Mesenchymal stem cell (in vitro differentiated cells and primary cell): Measurements from ENCODE around the gene NPAS3.

ENCODE experiments used
- DNase-seq: peaks from one replicate; pipeline ENCODE4 v3.0.0-alpha.2; 2013
- H2AFZ ChIP-seq: one replicate; pipeline ENCODE4 v1.6.1; 2013; ENCODE audit warnings: low read depth, mild to moderate bottlenecking, control low read depth, inconsistent platforms, low read length, moderate library complexity
- H2AK5ac ChIP-seq: 2 replicates; pipeline ENCODE4 v1.6.1; 2013; ENCODE audit warnings: low read length, moderate library complexity, mild to moderate bottlenecking, inconsistent platforms; ENCODE audit not compliant: severe bottlenecking
- H2BK120ac ChIP-seq: one replicate; pipeline ENCODE4 v1.6.1; 2013; ENCODE audit warnings: low read depth, mild to moderate bottlenecking, inconsistent platforms, low read length, moderate library complexity
- H2BK12ac ChIP-seq, 2 experiments: one replicate each; pipeline ENCODE4 v1.6.1; 2013; ENCODE audit warnings: inconsistent platforms in 2 of 2, low read length in 2 of 2, mild to moderate bottlenecking in 2 of 2, moderate library complexity in 2 of 2, control low read depth in 1 of 2
- H2BK15ac ChIP-seq: one replicate; pipeline ENCODE4 v1.6.1; 2013; ENCODE audit warnings: mild to moderate bottlenecking, low read depth, inconsistent platforms; ENCODE audit not compliant: poor library complexity, severe bottlenecking
- H2BK5ac ChIP-seq: 2 replicates; pipeline ENCODE4 v1.6.1; 2013; ENCODE audit warnings: low read depth, mild to moderate bottlenecking, low read length, control low read depth, inconsistent platforms; ENCODE audit not compliant: poor library complexity, severe bottlenecking
- H3K14ac ChIP-seq, 2 experiments: one replicate each; pipeline ENCODE4 v1.6.1; 2013; ENCODE audit warnings: inconsistent platforms in 2 of 2, low read length in 2 of 2, control low read depth in 1 of 2, mild to moderate bottlenecking in 1 of 2, moderate library complexity in 1 of 2
- H3K18ac ChIP-seq, 2 experiments: one replicate each; pipeline ENCODE4 v1.6.1; 2013; ENCODE audit warnings: inconsistent platforms in 2 of 2, low read length in 2 of 2, control low read depth in 1 of 2, low read depth in 1 of 2, mild to moderate bottlenecking in 1 of 2
- H3K23ac ChIP-seq, 2 experiments: one replicate each; pipeline ENCODE4 v1.6.1; 2013; ENCODE audit warnings: inconsistent platforms in 2 of 2, low read length in 2 of 2, mild to moderate bottlenecking in 2 of 2, moderate library complexity in 2 of 2, control low read depth in 1 of 2
- H3K27ac ChIP-seq: 2 replicates; pipeline ENCODE4 v1.5.1; 2013; ENCODE audit warnings: mild to moderate bottlenecking, moderate library complexity, low read length, control low read depth, inconsistent platforms; ENCODE audit not compliant: poor library complexity, severe bottlenecking
- H3K27me3 ChIP-seq, 2 experiments: 2 replicates each; pipeline versions ENCODE4 v1.6.1 to v1.7.0; 2013; ENCODE audit warnings: low read length in 2 of 2, mild to moderate bottlenecking in 2 of 2, moderate library complexity in 2 of 2, control low read depth in 1 of 2, inconsistent platforms in 1 of 2; ENCODE audit not compliant: control insufficient read depth in 1 of 2, insufficient read depth in 1 of 2
- H3K36me3 ChIP-seq, 2 experiments: 2 replicates each; pipeline versions ENCODE4 v1.6.1 to v1.7.0; 2013; ENCODE audit warnings: low read length in 2 of 2, control low read depth in 1 of 2, inconsistent platforms in 1 of 2, low read depth in 1 of 2, mild to moderate bottlenecking in 1 of 2; ENCODE audit not compliant: insufficient read depth in 2 of 2, control insufficient read depth in 1 of 2
- H3K4ac ChIP-seq, 2 experiments: one replicate each; pipeline ENCODE4 v1.6.1; 2013; ENCODE audit warnings: inconsistent platforms in 2 of 2, low read length in 2 of 2, mild to moderate bottlenecking in 2 of 2, moderate library complexity in 2 of 2, control low read depth in 1 of 2, low read depth in 1 of 2
- H3K4me1 ChIP-seq: 2 replicates; pipeline ENCODE4 v1.6.1; 2013; ENCODE audit warnings: low read depth, low read length, control low read depth; ENCODE audit not compliant: control insufficient read depth, insufficient read depth
- H3K4me2 ChIP-seq: 2 replicates; pipeline ENCODE4 v1.6.1; 2013; ENCODE audit warnings: low read length, mild to moderate bottlenecking, inconsistent platforms; ENCODE audit not compliant: poor library complexity, severe bottlenecking
- H3K4me3 ChIP-seq, 2 experiments: 2 replicates each; pipeline versions ENCODE4 v1.5.1 to v1.7.0; 2013; ENCODE audit warnings: low read length in 2 of 2, mild to moderate bottlenecking in 2 of 2, control low read depth in 1 of 2, low read depth in 1 of 2; ENCODE audit not compliant: insufficient read depth in 1 of 2
- H3K79me1 ChIP-seq: replicated peaks from 2 replicates; pipeline ENCODE4 v1.6.1; 2013; ENCODE audit warnings: mild to moderate bottlenecking, control low read depth, low read length, inconsistent platforms; ENCODE audit not compliant: poor library complexity, severe bottlenecking
- H3K9ac ChIP-seq: 2 replicates; pipeline ENCODE4 v1.7.0; 2013; ENCODE audit warnings: mild to moderate bottlenecking, low read length, moderate library complexity
- H3K9me3 ChIP-seq: 2 replicates; pipeline ENCODE4 v1.7.0; 2013; ENCODE audit warnings: mild to moderate bottlenecking, low read length; ENCODE audit not compliant: control insufficient read depth
- H4K8ac ChIP-seq: one replicate; pipeline ENCODE4 v1.6.1; 2013; ENCODE audit warnings: inconsistent platforms, mild to moderate bottlenecking, low read length, moderate library complexity
- H4K91ac ChIP-seq: one replicate; pipeline ENCODE4 v1.6.1; 2013; ENCODE audit warnings: mild to moderate bottlenecking, low read length, inconsistent platforms
- WGBS: methylation state at CpG from one replicate; pipeline ENCODE4 v1.1.7; 2013; ENCODE audit warnings: mixed read lengths; 5-methylcytosine and 5-hydroxymethylcytosine counted together

NPAS3 gene

DNA sequence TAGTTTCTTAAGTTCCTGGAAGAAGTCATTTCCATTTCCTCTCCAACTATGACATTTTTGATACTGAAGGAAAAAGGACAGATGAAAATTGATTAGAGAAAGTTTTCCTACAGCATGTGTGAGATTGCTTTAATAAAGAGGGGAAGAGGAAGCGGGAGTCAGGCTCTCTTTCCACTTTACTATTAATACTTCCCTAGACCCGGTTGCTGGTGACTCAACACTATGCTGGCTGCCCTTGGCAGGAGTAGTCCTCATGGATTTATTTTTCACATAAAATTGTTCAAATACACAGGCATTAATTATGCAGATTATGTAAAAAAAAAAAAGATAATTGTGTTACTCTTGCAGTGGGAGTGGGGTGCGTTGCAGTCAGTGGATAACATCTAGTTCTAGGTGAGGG is 718.8 kb downstream of the NPAS3 start:
- no peaks in the 10 kb centered on the region for H3K36me3 ChIP-seq
- peak overlapping the region in 1 of 2 experiments; percentile 42 for H2BK12ac ChIP-seq
- H3K4me1 ChIP-seq: no peaks in the 10 kb centered on the region
- H3K27me3 ChIP-seq: no peaks in the 10 kb centered on the region
- no peak overlapping the region for H4K8ac ChIP-seq
- H3K27ac ChIP-seq: no peak overlapping the region
- H2AFZ ChIP-seq: no peak overlapping the region
- H4K91ac ChIP-seq: no peak overlapping the region
- 100% methylated on average over 1 of the region's 3 CpGs for WGBS
- H2BK120ac ChIP-seq: no peak overlapping the region
- H3K4ac ChIP-seq: no peak overlapping the region
- no peaks in the 10 kb centered on the region for H3K9me3 ChIP-seq
- H3K4me3 ChIP-seq: no peak overlapping the region
- no peak overlapping the region for H3K14ac ChIP-seq
- no peak overlapping the region for H3K18ac ChIP-seq
- H3K9ac ChIP-seq: no peak overlapping the region
- no peak overlapping the region for H2BK5ac ChIP-seq
- H3K79me1 ChIP-seq: no peaks in the 10 kb centered on the region
- H2BK15ac ChIP-seq: no peak overlapping the region
- no peak overlapping the region for H2AK5ac ChIP-seq
- peak; percentile 33 for DNase-seq
- no peak overlapping the region for H3K23ac ChIP-seq
- H3K4me2 ChIP-seq: no peak overlapping the region

GRCh38 chr14:33660248-33660647 is 721.6 kb downstream of the NPAS3 start:
- H3K4ac ChIP-seq: no peak overlapping the region

DNA sequence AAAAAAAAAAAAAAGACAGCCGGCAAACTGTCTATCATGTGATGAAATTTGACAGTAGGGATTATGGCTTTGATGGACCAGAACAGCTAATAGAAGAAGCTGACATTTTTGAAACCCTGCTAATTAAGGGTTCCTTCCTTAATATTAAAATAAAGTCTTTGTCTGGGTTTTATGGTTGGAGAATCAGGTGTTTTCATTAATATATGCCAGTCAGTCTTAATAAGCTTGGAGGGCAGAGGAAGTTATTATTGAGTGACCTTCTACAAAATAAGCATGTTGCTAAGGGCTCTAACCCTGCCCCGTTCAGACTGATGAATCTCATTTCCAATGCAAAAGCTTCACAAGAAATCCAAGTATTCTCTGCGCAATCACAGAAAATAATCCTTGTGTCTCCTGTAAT is 722.4 kb downstream of the NPAS3 start:
- H3K23ac ChIP-seq: no peak overlapping the region
- no peaks in the 10 kb centered on the region for H3K79me1 ChIP-seq
- H2BK5ac ChIP-seq: no peak overlapping the region
- H3K4ac ChIP-seq: no peak overlapping the region
- no peak overlapping the region for H2BK12ac ChIP-seq
- H2BK120ac ChIP-seq: no peak overlapping the region
- H3K9ac ChIP-seq: no peak overlapping the region
- no peak overlapping the region for H3K14ac ChIP-seq
- H3K36me3 ChIP-seq: no peaks in the 10 kb centered on the region
- H2BK15ac ChIP-seq: no peak overlapping the region
- no peak overlapping the region for H2AK5ac ChIP-seq
- H3K4me1 ChIP-seq: no peaks in the 10 kb centered on the region
- no peak overlapping the region for H3K18ac ChIP-seq
- no peak overlapping the region for H3K4me2 ChIP-seq
- no peak overlapping the region for H4K8ac ChIP-seq
- no peak overlapping the region for H4K91ac ChIP-seq
- 98% methylated on average over 3 of the region's 3 CpGs for WGBS
- no peak overlapping the region for H2AFZ ChIP-seq
- H3K27ac ChIP-seq: no peak overlapping the region
- H3K9me3 ChIP-seq: no peaks in the 10 kb centered on the region
- no peaks in the 10 kb centered on the region for H3K27me3 ChIP-seq
- DNase-seq: no peak
- no peak overlapping the region for H3K4me3 ChIP-seq

More at GRCh38 chr14:33660248-33660647, 721.6 kb downstream of the NPAS3 start:
- H2BK12ac ChIP-seq: no peak overlapping the region
- no peaks in the 10 kb centered on the region for H3K79me1 ChIP-seq
- H3K9me3 ChIP-seq: no peaks in the 10 kb centered on the region
- H3K4me3 ChIP-seq: no peak overlapping the region
- no peak overlapping the region for H2BK15ac ChIP-seq
- H3K18ac ChIP-seq: no peak overlapping the region
- no peak overlapping the region for H2AFZ ChIP-seq
- H3K9ac ChIP-seq: no peak overlapping the region
- 98% methylated on average over 3 of the region's 3 CpGs for WGBS
- no peak for DNase-seq
- no peak overlapping the region for H2BK5ac ChIP-seq
- no peak overlapping the region for H3K4me2 ChIP-seq
- no peaks in the 10 kb centered on the region for H3K27me3 ChIP-seq
- no peak overlapping the region for H2AK5ac ChIP-seq
- no peak overlapping the region for H4K8ac ChIP-seq
- no peak overlapping the region for H3K27ac ChIP-seq
- no peaks in the 10 kb centered on the region for H3K36me3 ChIP-seq
- H3K4me1 ChIP-seq: no peaks in the 10 kb centered on the region
- no peak overlapping the region for H2BK120ac ChIP-seq
- H3K23ac ChIP-seq: no peak overlapping the region
- no peak overlapping the region for H4K91ac ChIP-seq
- no peak overlapping the region for H3K14ac ChIP-seq

- WGBS: 86% methylated on average over 2 of the region's 4 CpGs
- Histone ChIP-seq H3K23ac (no peak overlapping the region), H2BK15ac (no peak overlapping the region), H3K4me3 (no peak overlapping the region), H2BK12ac (no peak overlapping the region), H2BK120ac (no peak overlapping the region), H3K4ac (no peak overlapping the region), H3K9ac (no peak overlapping the region), H3K9me3 (no peaks in the 10 kb centered on the region), H3K36me3 (no peaks in the 10 kb centered on the region), H3K4me1 (no peaks in the 10 kb centered on the region), H2AFZ (no peak overlapping the region), H3K14ac (no peak overlapping the region), H3K79me1 (no peaks in the 10 kb centered on the region), H3K27me3 (no peaks in the 10 kb centered on the region), H4K8ac (no peak overlapping the region), H3K18ac (no peak overlapping the region), H4K91ac (no peak overlapping the region), H2BK5ac (no peak overlapping the region), H2AK5ac (no peak overlapping the region), H3K4me2 (no peak overlapping the region), H3K27ac (no peak overlapping the region)
- no peak for DNase-seq
Observed at GRCh38 chr14:33668066-33668465, 729.4 kb downstream of the NPAS3 start.
